Panc1 (cell line): ENCODE data around the gene CAMSAP2. TPM values are rescaled to one million over a fixed set of nuclear protein-coding genes. Genes with fewer than 3 reads are reported as not detected.

Experiments used
- ATAC-seq: fragments of 200-7000 bp; cut with Tn5 transposase; 2 replicates; pipeline ENCODE4 v1.9.1; 2020; ENCODE audit warnings: mild to moderate bottlenecking, moderate library complexity
- BruUV-seq: library from RNA; stranded (reverse); fragments of 400-500 nt; replicated peaks from 2 replicates; lab custom pipeline; 2021; lab: Mats Ljungman, UMichigan
- CTCF ChIA-PET: fragments of 300-600 bp; sonication (Branson Sonifier 250); formaldehyde crosslinking; loops from one replicate; lab custom pipeline; 2022; ENCODE audit warnings: antibody characterized with exemption; lab: Charles Lee
- POLR2A ChIA-PET: fragments of 300-600 bp; sonication (Branson Sonifier 250); formaldehyde crosslinking; loops from one replicate; lab custom pipeline; 2022; ENCODE audit warnings: antibody characterized with exemption; lab: Charles Lee
- DNase-seq: peaks from one replicate; pipeline ENCODE4 v3.0.0-alpha.2; 2010; ENCODE audit warnings: low read depth, low spot score
- H3K27ac ChIP-seq: 2 replicates; pipeline ENCODE4 v1.5.1; 2011; ENCODE audit warnings: mild to moderate bottlenecking, low read length, inconsistent platforms
- H3K27me3 ChIP-seq: fragments of 200-500 bp; sonication (Bioruptor generic); 2 replicates; pipeline ENCODE4 v1.6.0; 2014; ENCODE audit warnings: low read length, inconsistent platforms; ENCODE audit not compliant: control insufficient read depth, insufficient read depth
- H3K36me3 ChIP-seq: fragments of 200-500 bp; sonication (Bioruptor generic); 2 replicates; pipeline ENCODE4 v1.5.1; 2014; ENCODE audit warnings: inconsistent platforms, mild to moderate bottlenecking, low read length, moderate library complexity; ENCODE audit not compliant: control insufficient read depth, insufficient read depth
- H3K4me1 ChIP-seq: 2 replicates; pipeline ENCODE4 v1.5.1; 2011; ENCODE audit warnings: inconsistent platforms, mild to moderate bottlenecking, low read length, moderate library complexity; ENCODE audit not compliant: control insufficient read depth, insufficient read depth
- H3K4me3 ChIP-seq, 2 experiments: 2 replicates each; pipeline ENCODE4 v1.5.1; 2011 to 2012; ENCODE audit warnings: low read depth in 2 of 2, low read length in 2 of 2, mild to moderate bottlenecking in 2 of 2, inconsistent platforms in 1 of 2, moderate library complexity in 1 of 2
- H3K9me3 ChIP-seq: fragments of 200-500 bp; sonication (Bioruptor generic); 2 replicates; pipeline ENCODE4 v1.5.1; 2014; ENCODE audit warnings: low read depth, mild to moderate bottlenecking, inconsistent platforms, low read length, moderate library complexity; ENCODE audit not compliant: control insufficient read depth, insufficient read depth
- POLR2AphosphoS5 ChIP-seq: IDR thresholded peaks from 2 replicates; pipeline ENCODE4 v1.6.1; 2012; ENCODE audit warnings: mild to moderate bottlenecking, low read depth, low read length, moderate library complexity
- REST ChIP-seq, 2 experiments: IDR thresholded peaks; 2 replicates each; pipeline ENCODE4 v1.6.1; 2011 to 2012; ENCODE audit warnings: low read depth in 2 of 2, control low read depth in 1 of 2, low read length in 1 of 2, mild to moderate bottlenecking in 1 of 2, moderate library complexity in 1 of 2; ENCODE audit not compliant: insufficient read depth in 1 of 2
- SIN3A ChIP-seq: IDR thresholded peaks from 2 replicates; pipeline ENCODE4 v1.6.1; 2012; ENCODE audit warnings: low read depth, mild to moderate bottlenecking, low read length, moderate library complexity, borderline replicate concordance; ENCODE audit not compliant: insufficient read depth
- TCF7L2 ChIP-seq: IDR thresholded peaks from 2 replicates; pipeline ENCODE4 v1.6.1; 2011; ENCODE audit warnings: mild to moderate bottlenecking, low read depth, low read length, inconsistent platforms
- in situ Hi-C: cut with HindIII; loops from 2 replicates; pipeline ENCODE4 v1.10.0; 2016; ENCODE audit warnings: low sequenced_read_pairs, low pct_unique_long_range_greater_than_20kb
- intact Hi-C: fragments of 100-400 bp; cut with micrococcal nuclease; formaldehyde crosslinking; loops from one replicate; pipeline ENCODE4 v1.10.0; 2022; ENCODE audit not compliant: unreplicated experiment
- total RNA-seq: library from RNA; stranded (reverse); gene quantifications from one replicate; pipeline ENCODE4 v1.2.1, GENCODE V29; 2021; ENCODE audit not compliant: unreplicated experiment
- TF ChIP-seq, protein P1 (sequence below): fragments of 450-650 bp; IDR thresholded peaks from 2 replicates; pipeline ENCODE4 v1.5.1; 2017; ENCODE audit warnings: mild to moderate bottlenecking

The CAMSAP2 gene
- total RNA-seq, 1 experiment from 2014 or later: 40.1 TPM

- Histone ChIP-seq H3K27me3 (no peaks in the 10 kb centered on the region), H3K36me3 (no peaks in the 10 kb centered on the region), H3K9me3 (no peaks in the 10 kb centered on the region), H3K27ac (no peak overlapping the region), H3K4me1 (no peaks in the 10 kb centered on the region), H3K4me3 (no peak overlapping the region)
- DNase-seq (no peak), ATAC-seq (no peak)
- ChIA-PET CTCF (no interaction called here), POLR2A (no interaction called here)
- BruUV-seq: no TSS peak
- in situ Hi-C loops (no loop called here), intact Hi-C loops (no loop called here)
- TF ChIP-seq, protein P1, sequence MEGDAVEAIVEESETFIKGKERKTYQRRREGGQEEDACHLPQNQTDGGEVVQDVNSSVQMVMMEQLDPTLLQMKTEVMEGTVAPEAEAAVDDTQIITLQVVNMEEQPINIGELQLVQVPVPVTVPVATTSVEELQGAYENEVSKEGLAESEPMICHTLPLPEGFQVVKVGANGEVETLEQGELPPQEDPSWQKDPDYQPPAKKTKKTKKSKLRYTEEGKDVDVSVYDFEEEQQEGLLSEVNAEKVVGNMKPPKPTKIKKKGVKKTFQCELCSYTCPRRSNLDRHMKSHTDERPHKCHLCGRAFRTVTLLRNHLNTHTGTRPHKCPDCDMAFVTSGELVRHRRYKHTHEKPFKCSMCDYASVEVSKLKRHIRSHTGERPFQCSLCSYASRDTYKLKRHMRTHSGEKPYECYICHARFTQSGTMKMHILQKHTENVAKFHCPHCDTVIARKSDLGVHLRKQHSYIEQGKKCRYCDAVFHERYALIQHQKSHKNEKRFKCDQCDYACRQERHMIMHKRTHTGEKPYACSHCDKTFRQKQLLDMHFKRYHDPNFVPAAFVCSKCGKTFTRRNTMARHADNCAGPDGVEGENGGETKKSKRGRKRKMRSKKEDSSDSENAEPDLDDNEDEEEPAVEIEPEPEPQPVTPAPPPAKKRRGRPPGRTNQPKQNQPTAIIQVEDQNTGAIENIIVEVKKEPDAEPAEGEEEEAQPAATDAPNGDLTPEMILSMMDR: no peak
- TF ChIP-seq REST (IDR thresholded peaks at IDR 0.05; ENCODE audit: insufficient read depth in 1 of 2, low read depth in 2 of 2, low read length in 1 of 2) (no peak), SIN3A (no peak), POLR2AphosphoS5 (no peak), TCF7L2 (no peak)
Observed at GRCh38 chr1:200706111-200706814, 32.4 kb upstream of the CAMSAP2 start.

DNA sequence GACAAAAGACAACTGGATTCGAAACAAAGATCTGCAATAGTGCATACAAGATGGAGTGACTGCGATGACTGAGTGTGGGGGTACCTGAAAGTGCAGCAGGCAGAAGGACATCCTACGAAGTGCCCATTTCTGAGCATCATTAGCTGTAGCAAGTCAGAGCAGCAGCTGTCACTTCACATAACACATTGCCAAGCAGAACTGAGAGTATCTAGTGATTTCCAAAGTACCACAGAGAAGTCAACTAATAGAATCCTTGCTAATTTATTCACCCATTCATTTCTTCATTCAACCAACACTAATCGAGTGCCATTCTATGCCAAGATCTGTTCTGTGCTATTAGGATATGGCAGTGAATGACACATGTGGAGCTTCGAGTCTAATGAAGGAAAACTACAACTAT lies 31.6 kb upstream of the CAMSAP2 start:
- ChIA-PET POLR2A (no interaction called here), CTCF (no interaction called here)
- Histone ChIP-seq H3K4me1 (no peaks in the 10 kb centered on the region), H3K27me3 (no peaks in the 10 kb centered on the region), H3K27ac (no peak overlapping the region), H3K4me3 (no peak overlapping the region), H3K36me3 (no peaks in the 10 kb centered on the region), H3K9me3 (no peaks in the 10 kb centered on the region)
- in situ Hi-C loops: no loop called here
- intact Hi-C loops: no loop called here
- no peak for DNase-seq
- no peak for TF ChIP-seq TCF7L2
- TF ChIP-seq, protein P1: no peak
- TF ChIP-seq POLR2AphosphoS5: no peak
- TF ChIP-seq SIN3A: no peak
- TF ChIP-seq REST (IDR thresholded peaks at IDR 0.05; ENCODE audit: insufficient read depth in 1 of 2, low read depth in 2 of 2, low read length in 1 of 2): no peak
- no peak for ATAC-seq
- BruUV-seq: no TSS peak
